HG02571 (cell line): ENCODE results near the gene CORO1A.
"Not testable (repeated sequence)": the region's sequence is repeated elsewhere in the genome, so short reads cannot be mapped to it uniquely, and the experiment has no call there.

Experiments used
- ATAC-seq: cut with Tn5 transposase; IDR thresholded peaks from one replicate; pipeline ENCODE4 v1.9.1; 2021; ENCODE audit warnings: mild to moderate bottlenecking, moderate library complexity; ENCODE audit not compliant: unreplicated experiment

The CORO1A gene

DNA sequence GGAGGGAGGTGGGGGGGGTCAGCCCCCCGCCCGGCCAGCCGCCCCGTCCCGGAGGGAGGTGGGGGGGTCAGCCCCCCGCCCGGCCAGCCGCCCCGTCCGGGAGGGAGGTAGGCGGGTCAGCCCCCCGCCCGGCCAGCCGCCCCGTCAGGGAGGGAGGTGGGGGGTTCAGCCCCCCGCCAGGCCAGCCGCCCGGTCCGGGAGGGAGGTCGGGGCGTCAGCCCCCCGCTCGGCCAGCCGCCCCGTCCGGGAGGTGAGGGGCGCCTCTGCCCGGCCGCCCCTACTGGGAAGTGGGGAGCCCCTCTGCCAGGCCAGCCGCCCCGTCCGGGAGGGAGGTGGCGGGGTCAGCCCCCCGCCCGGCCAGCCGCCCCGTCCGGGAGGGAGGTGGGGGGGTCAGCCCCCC is 14.0 kb upstream of the CORO1A start:
- not testable (repeated sequence) for ATAC-seq

DNA sequence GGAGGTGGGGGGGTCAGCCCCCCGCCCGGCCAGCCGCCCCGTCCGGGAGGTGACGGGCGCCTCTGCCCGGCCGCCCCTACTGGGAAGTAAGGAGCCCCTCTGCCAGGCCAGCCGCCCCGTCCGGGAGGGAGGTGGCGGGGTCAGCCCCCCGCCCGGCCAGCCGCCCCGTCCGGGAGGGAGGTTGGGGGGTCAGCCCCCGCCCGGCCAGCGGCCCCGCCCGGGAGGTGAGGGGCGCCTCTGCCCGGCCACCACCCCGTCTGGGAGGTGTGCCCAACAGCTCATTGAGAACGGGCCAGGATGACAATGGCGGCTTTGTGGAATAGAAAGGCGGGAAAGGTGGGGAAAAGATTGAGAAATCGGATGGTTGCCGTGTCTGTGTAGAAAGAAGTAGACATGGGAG is 13.3 kb upstream of the CORO1A start:
- ATAC-seq: not testable (repeated sequence)

DNA sequence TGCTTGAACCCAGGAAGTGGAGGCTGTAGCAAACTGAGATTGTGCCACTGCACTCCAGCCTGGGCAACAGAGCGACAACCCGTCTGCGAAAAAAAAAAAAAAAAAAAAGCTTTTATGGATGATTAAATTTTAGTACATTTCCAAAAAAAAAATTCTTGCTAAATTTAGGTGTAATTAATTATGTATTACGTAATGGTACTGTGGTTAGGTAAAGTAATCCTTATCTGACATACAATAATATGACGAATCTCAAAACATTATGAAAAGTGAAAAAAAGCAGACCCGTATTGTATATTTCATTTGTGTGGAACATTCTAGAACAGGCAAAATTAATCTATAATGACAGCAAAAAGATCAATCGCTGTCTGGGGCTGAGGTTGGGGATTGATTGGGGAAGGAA is 10.3 kb upstream of the CORO1A start:
- no peak for ATAC-seq

DNA sequence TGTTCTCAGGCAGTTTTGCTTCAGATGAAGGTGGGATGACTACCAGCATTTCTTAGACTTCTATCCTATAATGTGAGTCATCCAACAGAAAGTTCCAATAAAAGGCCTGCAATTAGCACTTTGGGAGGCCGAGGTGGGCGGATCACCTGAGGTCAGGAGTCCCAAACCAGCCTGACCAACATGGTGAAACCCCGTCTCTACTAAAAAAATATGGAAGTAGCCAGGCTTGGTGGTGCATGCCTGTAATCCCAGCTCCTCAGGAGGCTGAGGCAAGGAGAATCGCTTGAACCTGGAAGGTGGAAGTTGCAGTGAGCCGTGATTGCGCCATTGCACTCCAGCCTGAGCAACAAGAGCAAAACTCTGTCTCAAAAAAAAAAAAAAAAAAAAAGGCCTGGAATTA is 6.5 kb upstream of the CORO1A start:
- not testable (repeated sequence) for ATAC-seq

DNA sequence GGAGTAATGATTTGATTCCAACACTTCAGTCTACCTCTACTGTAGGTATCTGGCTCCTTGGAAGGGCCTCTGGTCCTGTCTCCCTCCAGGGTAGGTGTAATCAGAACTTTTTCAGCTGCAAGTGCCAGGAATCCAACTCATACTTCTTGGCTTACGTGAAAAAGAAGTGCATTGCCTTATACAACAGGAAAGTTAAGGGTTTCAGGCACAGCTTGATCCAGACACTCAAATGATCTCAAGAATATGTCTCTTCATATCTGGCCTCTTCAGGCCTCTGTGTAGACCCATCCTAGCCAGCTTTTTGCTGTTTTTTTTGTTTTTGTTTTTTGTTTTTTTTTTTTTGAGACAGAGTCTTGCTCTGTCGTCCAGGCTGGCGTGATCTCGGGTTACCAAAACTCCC is 4.2 kb upstream of the CORO1A start:
- no peak for ATAC-seq

DNA sequence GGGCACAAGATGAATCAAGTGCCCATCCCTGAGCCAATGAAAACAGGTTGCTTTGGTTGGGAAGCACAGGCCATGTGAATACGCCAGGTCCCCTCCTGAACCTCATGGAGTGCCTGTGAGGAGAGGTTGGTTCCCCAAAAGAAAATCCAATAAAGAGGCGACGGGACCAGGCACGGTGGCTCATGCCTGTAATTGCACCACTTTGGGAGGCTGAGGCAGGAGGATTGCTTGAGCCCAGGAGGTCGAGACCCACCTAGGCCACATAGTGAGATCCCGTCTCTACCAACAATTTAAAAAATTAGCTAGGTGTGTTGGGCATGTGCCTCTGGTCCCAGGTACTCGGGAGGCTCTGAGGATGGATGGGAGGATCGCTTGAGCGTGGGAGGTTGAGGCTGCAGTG is 3.5 kb upstream of the CORO1A start:
- no peak for ATAC-seq

DNA sequence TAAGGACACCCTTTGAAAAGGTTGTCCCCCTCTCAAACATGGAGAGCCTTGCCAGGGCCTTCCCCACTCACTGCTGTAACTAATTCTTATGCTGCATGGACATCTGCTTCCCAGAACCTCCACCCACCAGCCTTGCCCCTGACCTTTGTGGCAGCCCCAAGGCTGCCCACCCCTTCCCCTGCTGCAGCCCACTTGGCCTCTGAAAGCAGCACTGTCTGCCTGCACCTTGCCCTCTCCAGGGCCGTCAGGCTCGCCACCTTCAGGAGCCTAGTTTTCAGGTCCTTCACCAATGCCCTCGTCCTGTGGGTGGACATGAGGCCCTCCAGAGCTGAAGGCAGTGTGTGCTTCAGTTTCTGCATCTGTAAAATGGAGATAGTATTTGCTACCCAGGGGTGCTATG is 2.7 kb upstream of the CORO1A start:
- ATAC-seq: no peak

DNA sequence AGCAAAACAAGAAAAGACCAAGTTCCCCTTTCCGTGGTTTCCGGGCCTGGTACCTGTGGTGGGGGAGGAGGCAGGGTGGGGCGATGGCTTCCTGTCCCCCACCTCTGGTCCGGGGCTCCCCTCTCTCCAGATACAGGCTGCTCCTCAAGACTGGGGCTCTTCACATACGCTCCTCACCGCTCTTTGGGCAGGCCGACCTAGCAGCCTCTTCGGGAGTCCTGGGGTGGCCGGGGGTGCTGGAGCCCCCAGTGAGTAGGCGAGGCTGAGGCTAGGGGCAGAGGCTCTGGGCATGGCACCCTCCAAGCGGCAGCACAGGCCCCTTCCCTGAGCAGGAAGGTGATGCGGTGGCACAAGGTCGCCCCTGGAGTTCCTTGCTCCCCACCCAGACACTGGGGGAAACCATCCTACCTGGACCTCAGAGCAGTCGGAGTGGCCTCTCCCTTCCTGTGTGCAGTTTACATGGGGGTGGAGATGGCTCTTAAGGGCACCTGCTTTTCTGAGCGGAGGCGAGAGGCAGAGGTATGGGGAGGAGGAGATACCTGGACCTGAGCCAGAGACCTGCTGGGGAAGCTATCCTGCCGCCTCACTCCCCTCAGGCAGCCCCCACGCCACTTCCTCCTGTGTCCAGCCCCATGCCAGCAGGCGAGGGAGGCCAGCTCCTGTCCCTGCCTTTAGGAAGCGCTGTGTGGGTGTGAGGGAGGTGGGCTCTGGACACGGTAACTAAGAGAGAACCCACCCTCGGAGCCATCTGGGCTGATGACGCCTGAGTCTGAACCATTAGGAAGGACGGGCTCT is 891 bp downstream of the CORO1A start:
- no peak for ATAC-seq

DNA sequence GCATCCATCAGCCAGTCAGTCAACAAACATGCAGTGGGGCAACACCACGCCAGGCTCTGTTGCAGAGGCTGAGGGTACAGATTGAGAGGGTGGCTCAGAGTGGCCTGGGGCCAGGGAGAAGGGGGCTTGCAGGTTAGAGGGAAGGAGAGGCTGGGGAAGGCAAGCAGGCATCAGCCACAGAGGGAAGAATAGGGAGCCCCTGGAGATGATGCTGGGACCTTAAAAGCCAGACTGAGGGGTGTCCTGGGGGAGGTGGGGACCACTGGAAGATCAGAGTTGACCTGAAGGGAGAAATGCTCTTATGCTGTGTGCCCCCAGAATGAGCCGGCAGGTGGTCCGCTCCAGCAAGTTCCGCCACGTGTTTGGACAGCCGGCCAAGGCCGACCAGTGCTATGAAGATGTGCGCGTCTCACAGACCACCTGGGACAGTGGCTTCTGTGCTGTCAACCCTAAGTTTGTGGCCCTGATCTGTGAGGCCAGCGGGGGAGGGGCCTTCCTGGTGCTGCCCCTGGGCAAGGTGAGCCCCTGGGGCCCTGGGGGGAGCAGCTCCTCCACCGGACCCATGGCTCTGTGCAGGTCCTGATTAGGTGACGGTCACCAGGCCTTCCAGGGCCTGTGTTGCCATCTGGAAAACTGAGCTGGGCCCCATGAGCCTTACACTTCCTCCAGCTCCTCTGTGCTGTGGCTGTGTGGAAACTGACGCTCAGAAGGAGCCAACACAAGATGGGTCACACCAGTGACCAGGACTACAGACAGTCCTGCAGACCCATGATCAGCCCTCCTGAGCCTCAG is 1.7 kb downstream of the CORO1A start:
- no peak for ATAC-seq

DNA sequence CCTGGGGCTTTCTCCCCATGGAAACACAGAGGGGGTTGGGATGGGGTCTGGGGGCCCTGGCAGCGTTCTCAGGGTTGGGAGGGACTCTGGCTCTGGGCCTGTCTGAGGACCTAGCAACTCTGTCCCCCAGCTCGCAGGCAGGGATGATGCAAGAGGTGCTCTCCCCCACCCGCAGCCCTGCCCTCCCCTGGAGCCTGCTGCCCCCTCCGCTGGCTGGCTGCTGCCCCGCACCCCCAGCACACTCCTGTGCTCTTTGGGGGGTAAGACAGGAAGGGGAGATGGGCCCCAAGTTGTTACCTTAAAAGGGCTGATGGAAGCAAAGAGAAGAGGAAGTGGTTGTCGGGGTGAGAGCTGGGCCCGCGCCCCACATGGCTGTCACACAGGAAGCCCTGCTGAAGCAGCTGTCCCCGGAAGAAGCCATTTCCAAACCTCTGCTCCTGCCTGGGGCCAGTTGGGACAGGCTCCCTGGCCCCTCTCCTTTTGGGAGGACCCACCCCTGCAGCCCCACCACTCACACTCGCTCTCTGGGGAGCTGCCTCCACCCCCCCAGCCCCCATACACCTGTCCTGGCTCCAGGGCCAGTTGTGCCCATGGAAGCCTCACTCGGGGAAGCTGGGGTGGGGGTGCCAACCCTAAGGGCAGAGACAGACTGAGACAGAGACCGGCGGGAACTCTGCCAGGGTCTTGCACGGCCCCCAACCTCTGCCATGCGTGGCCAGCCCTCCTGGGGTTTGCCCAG is 2.5 kb downstream of the CORO1A start:
- ATAC-seq: no peak

DNA sequence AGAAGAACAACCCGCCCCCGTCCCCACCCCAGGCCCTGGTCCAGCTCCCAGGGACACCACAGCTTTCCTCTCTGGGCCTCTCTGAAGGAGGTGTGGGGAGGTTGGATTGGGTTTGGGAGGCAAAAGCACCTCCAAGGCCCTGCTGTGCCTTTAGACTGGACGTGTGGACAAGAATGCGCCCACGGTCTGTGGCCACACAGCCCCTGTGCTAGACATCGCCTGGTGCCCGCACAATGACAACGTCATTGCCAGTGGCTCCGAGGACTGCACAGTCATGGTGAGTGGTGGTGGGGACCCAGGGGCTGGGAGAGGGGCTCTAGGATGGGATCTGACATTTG is 3.0 kb downstream of the CORO1A start:
- no peak for ATAC-seq

DNA sequence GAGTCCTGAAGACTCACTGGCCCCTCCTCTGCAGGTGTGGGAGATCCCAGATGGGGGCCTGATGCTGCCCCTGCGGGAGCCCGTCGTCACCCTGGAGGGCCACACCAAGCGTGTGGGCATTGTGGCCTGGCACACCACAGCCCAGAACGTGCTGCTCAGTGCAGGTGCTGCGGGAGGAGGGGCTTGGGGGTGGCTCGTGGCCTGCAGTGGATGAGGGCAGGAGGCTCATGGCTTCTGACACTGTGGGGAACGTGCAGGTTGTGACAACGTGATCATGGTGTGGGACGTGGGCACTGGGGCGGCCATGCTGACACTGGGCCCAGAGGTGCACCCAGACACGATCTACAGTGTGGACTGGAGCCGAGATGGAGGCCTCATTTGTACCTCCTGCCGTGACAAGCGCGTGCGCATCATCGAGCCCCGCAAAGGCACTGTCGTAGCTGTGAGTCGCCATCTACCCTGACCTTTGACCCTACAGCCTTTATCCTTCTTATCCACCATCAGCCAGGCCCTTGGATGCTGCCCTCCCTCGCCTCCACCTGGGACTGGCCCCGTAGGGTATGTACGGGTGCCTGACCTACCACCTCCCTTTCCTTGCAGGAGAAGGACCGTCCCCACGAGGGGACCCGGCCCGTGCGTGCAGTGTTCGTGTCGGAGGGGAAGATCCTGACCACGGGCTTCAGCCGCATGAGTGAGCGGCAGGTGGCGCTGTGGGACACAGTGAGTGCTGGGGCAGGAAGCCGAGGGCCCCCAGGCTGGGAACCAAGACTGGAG is 3.6 kb downstream of the CORO1A start:
- ATAC-seq: no peak

DNA sequence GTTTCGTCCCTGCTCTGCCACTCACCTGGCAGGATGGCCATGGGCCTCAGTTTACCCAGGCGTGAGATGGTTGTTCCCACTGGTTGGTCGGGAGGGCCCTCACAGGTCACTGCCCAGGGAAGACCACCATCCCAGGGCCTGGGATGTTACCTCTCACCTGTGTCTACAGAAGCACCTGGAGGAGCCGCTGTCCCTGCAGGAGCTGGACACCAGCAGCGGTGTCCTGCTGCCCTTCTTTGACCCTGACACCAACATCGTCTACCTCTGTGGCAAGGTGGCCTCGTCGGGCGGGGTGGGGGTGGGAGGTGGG is 4.1 kb downstream of the CORO1A start:
- no peak for ATAC-seq

DNA sequence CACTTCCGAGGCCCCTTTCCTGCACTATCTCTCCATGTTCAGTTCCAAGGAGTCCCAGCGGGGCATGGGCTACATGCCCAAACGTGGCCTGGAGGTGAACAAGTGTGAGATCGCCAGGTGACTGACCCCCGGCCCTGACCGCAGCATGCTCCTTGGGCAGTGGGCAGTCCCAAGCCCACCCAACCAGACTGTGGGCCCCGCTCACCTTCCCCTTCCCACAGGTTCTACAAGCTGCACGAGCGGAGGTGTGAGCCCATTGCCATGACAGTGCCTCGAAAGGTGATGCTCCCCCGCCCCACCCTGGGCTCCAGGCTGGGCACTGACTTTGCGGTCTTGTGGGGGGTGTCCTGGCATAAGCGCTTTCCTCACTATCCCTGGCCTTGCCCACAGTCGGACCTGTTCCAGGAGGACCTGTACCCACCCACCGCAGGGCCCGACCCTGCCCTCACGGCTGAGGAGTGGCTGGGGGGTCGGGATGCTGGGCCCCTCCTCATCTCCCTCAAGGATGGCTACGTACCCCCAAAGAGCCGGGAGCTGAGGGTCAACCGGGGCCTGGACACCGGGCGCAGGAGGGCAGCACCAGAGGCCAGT is 4.7 kb downstream of the CORO1A start:
- no peak for ATAC-seq

DNA sequence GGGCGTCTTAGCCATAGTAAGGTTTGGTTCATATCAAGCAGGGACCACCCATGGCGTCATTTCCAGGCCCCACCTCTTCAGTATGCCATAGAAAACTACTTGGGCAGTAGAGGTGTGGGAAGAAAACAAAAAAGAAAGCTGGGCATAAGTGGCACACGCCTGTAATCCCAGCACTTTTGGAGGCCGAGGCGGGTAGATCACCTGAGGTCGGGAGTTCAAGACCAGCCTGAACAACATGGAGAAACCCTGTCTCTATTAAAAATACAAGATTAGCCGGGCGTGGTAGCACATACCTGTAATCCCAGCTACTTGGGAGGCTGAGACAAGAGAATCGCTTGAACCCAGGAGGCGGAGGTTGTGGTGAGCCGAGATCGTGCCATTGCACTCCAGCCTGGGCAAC is 7.8 kb downstream of the CORO1A start:
- ATAC-seq: not testable (repeated sequence)

DNA sequence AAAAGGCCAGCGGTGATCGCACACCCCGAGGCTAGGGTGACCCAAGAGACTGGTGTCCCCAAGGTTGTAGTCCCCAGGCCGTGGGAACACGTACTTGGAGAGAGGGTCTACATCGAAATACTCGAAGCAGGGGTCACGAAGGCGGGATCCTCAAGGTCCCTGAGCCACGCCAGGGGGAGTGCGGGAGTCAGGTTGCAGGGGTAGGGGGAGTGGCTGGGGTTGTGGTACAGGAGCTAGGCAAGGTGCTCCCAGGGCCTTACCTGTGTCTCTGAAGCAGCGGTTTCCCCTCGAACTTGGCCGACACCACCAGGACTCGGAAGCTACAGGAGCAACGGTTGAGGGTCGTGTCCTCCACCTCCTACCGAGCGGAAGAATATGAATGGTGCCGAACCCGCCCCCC is 9.7 kb downstream of the CORO1A start:
- peak; percentile 19 for ATAC-seq

DNA sequence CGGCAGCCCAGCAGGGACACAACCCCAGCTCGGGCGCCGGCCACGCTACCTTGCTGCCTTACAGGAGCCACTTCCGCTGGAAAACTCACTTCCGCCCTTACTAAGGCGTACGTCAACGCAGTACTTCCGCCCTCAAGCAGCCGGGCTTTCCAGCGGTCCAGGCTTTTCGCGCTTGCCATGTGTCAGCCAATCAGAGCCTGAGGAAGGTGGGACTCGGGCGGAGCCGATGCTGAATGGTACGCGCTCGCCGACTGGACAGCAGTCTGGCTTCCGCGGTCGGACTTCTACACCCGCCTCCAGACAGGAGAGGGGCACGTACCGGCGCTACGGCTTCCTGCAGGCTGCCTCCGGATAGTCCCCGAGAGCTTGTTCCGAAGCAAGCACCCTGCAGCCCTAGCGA is 10.2 kb downstream of the CORO1A start, which contains the start of the genes BOLA2B and SLX1A:
Gene BOLA2B, minus strand, starts transcription at position 52 of the 400 bp plus-strand sequence. CDS start 71 bp downstream, outside the sequence.
Gene SLX1A, plus strand, starts transcription at position 261 of the 400 bp plus-strand sequence. CDS start 210 bp downstream, outside the sequence.
- peak; percentile 81 for ATAC-seq

DNA sequence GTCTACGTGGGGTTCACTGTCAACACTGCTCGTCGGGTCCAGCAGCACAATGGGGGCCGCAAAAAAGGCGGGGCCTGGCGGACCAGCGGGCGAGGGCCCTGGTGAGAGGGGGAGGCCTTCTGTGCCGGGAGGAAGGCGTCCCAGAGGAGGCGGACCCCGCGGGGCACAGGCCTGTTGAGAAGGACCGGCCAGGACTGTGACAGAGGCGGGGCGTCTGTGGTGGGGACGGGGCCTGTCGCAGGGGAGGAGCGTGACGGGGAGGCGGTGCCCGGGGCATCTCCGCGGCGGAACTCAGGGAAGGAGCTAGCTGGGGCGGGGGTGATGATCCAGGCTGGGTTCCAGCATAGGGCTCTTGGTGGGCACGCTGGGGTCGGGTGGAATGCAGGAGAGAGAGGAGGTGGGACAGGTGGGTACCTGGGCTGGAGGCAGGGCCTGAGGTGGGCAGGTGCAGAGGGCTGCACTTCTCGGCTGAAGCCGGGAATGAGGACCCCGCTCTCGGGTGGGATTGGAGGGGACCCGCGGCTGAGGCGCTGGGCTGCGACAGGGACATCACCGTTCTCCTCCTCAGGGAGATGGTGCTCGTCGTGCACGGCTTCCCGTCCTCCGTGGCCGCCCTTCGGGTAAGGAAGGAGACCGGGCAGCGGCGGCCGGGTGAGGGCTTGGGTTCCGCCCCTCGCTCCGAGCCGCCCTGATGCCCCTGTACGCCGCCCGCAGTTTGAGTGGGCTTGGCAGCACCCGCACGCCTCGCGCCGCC is 10.9 kb downstream of the CORO1A start:
- ATAC-seq: peak; percentile 70

DNA sequence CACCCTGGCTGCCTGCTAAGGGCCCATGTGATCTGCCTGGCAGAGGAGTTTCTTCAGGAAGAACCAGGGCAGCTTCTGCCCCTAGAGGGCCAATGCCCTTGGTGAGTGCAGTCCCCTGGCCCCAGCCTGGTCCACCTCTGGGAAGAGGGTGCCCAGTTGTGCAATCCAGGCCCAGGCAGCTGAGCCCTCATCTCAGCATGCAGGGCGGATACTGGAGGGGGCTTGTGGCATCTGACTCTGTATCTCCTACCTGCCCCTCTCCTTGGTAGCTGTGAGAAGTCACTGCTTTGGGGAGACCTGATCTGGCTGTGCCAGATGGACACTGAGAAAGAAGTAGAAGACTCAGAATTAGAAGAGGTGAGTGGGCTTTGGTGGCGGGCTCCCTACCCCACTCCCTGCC is 13.6 kb downstream of the CORO1A start:
- not testable (repeated sequence) for ATAC-seq

DNA sequence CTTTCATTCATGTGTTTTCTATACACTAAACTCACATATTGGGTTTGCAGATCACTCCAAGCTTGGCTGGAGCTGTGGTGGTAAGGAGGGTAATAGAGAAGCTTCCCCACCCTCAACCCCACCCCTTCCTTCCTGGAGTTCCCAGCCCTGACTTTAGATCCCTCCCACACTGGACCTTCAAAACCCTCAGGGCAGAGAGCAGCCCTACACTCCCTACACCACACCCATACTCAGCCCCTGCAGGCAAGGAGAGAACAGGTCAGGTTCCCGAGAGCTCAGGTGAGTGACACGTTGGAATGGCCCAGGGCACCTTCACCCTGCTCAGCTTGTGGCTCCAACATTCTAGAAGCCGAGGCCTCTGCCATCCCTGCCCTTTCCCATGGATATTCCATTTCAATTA is 15.6 kb downstream of the CORO1A start, which contains the start of gene SULT1A3:
Gene SULT1A3, plus strand, starts transcription at position 207 of the 400 bp plus-strand sequence. CDS start 1,474 bp downstream, outside the sequence.
- ATAC-seq: not testable (repeated sequence)
